H1 (cell line): ENCODE data around the gene ABHD2. TPM values are rescaled to one million over a fixed set of nuclear protein-coding genes. Genes with fewer than 3 reads are reported as not detected.

ENCODE experiments used
- FOSL1 ChIP-seq: IDR thresholded peaks from 2 replicates; pipeline ENCODE4 v1.6.1; 2011; ENCODE audit warnings: mild to moderate bottlenecking, low read depth, low read length, moderate library complexity; ENCODE audit not compliant: insufficient read depth
- polyA plus RNA-seq, 7 experiments: library from polyadenylated mRNA; depleted of rRNA in 3 of 7; stranded (reverse) in 5 of 7; unstranded in 2 of 7; fragments of >200 nt in 5 of 7; fragments of 200-250 nt in 2 of 7; gene quantifications; 1 replicate in 5 of 7; 2 replicates in 1 of 7; 4 replicates in 1 of 7; pipeline versions ENCODE4 v1.2.1 to v1.2.3, GENCODE V29; 2011 to 2013; ENCODE audit warnings: missing spikeins in 2 of 7, mixed read lengths in 2 of 7
- total RNA-seq: library from RNA; stranded (reverse); fragmentation: NEBNext Ultra II Directional; extraction: Animal tissue kit (Norgen Biotek cat#: 25700); gene quantifications from 2 replicates; pipeline ENCODE4 v1.2.1, GENCODE V29; 2021
- TF ChIP-seq, protein P1 (sequence below), 3 experiments: IDR thresholded peaks; 1 replicate in 2 of 3; 2 replicates in 1 of 3; pipeline versions ENCODE4 v1.5.1 to v1.6.1; 2011; ENCODE audit warnings: low read length in 3 of 3, mild to moderate bottlenecking in 3 of 3, inconsistent platforms in 2 of 3, low read depth in 1 of 3, moderate library complexity in 1 of 3; ENCODE audit not compliant: insufficient read depth in 1 of 3; ENCODE audit errors: control extremely low read depth in 1 of 3

Gene ABHD2
- total and polyA plus RNA-seq, 2 of the 8 experiments (the other 6 are each of a cell fraction or from before 2014, with no cell fraction given), result 9.1 to 23.7 TPM

- TF ChIP-seq, protein P1, sequence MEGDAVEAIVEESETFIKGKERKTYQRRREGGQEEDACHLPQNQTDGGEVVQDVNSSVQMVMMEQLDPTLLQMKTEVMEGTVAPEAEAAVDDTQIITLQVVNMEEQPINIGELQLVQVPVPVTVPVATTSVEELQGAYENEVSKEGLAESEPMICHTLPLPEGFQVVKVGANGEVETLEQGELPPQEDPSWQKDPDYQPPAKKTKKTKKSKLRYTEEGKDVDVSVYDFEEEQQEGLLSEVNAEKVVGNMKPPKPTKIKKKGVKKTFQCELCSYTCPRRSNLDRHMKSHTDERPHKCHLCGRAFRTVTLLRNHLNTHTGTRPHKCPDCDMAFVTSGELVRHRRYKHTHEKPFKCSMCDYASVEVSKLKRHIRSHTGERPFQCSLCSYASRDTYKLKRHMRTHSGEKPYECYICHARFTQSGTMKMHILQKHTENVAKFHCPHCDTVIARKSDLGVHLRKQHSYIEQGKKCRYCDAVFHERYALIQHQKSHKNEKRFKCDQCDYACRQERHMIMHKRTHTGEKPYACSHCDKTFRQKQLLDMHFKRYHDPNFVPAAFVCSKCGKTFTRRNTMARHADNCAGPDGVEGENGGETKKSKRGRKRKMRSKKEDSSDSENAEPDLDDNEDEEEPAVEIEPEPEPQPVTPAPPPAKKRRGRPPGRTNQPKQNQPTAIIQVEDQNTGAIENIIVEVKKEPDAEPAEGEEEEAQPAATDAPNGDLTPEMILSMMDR (IDR thresholded peaks at IDR 0.05; ENCODE audit: control extremely low read depth in 1 of 3, insufficient read depth in 1 of 3, low read depth in 1 of 3, low read length in 3 of 3), result no peak
- no peak for TF ChIP-seq FOSL1
Measured at GRCh38 chr15:89096664-89097063, 8.4 kb downstream of the ABHD2 start (continued).
